ENCODE measurements around the gene OIP5. TPM values are rescaled to one million over a fixed set of nuclear protein-coding genes. Genes with fewer than 3 reads are reported as not detected.
"Not testable (repeated sequence)": the region's sequence is repeated elsewhere in the genome, so short reads cannot be mapped to it uniquely, and the experiment has no call there.

The OIP5 gene
- total and polyA plus RNA-seq, 2 of the 13 experiments (the other 11 are each of a cell fraction or from before 2014, with no cell fraction given): 10.7 to 38.0 TPM

DNA sequence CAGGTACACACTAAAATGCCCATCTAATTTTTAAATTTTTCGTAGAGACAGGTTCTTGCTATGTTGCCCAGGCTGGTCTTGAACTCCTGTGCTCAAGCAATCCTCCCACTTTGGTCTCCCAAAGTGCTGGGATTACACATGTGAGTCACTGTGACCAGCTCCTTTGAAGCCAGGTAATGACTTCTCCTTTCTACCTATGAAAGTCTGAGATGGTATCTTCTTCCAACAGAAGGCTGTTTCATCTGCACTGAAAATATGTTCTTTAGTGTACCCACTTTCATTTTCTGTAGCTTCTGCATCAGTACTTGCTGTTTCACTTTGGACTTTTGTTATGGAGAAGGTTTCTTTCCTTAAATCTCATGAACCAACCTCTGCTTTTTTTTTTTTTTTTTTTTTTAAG, 8.8 kb downstream of the OIP5 start:
- H3K36me3 ChIP-seq (replicated peaks in 1 of 2; ENCODE audit: control insufficient read depth in 1 of 2, insufficient read depth in 2 of 2, low read length in 2 of 2): no peaks in the 10 kb centered on the region; a peak in 1 of 5 replicates
- POLR2A ChIA-PET: no interaction called here
- ATAC-seq: no peak
- H3K4me1 ChIP-seq (ENCODE audit: insufficient read depth, low read length): no peaks in the 10 kb centered on the region
- no peaks in the 10 kb centered on the region for H3K9me3 ChIP-seq (ENCODE audit: low read length)
- H3K9ac ChIP-seq (ENCODE audit: insufficient read depth, low read depth, low read length): no peak overlapping the region
- H3K79me2 ChIP-seq (ENCODE audit: insufficient read depth, low read length): no peaks in the 10 kb centered on the region
- no TSS peak for BruUV-seq (replicated peaks)
- intact Hi-C loops (cut with micrococcal nuclease; ENCODE audit: unreplicated experiment) (no loop called here), in situ Hi-C loops (cut with HindIII; ENCODE audit: extremely low pct_ligation_motif_present, low pct_unique_long_range_greater_than_20kb) (no loop called here)
- H3K27me3 ChIP-seq (ENCODE audit: control insufficient read depth in 1 of 2, insufficient read depth in 2 of 2, low read length in 2 of 2): no peaks in the 10 kb centered on the region
- H3K27ac ChIP-seq (ENCODE audit: extremely low read length, insufficient read depth, low read length): no peak overlapping the region
- no peak overlapping the region for H3K4me2 ChIP-seq (ENCODE audit: low read depth, low read length)
- H4K20me1 ChIP-seq (ENCODE audit: insufficient read depth, low read length): no peaks in the 10 kb centered on the region
- TF ChIP-seq SP2 (CRISPR knock-in tag; IDR thresholded peaks at IDR 0.05) (no peak), EHMT2 (IDR thresholded peaks at IDR 0.05; ENCODE audit: borderline replicate concordance, low read depth, low read length) (no peak), HOXA9 (CRISPR knock-in tag; IDR thresholded peaks at IDR 0.05; ENCODE audit: borderline replicate concordance) (no peak), NR1H2 (CRISPR knock-in tag; IDR thresholded peaks at IDR 0.05; ENCODE audit: borderline replicate concordance, low read depth) (no peak), THYN1 (CRISPR knock-in tag; IDR thresholded peaks at IDR 0.05; ENCODE audit: borderline replicate concordance, low read depth) (no peak), ARNTL (CRISPR knock-in tag; IDR thresholded peaks at IDR 0.05) (no peak), ZFP62 (CRISPR knock-in tag; IDR thresholded peaks at IDR 0.05) (no peak), FOXJ3 (CRISPR knock-in tag; IDR thresholded peaks at IDR 0.05; ENCODE audit: borderline replicate concordance) (no peak), ZNF558 (CRISPR knock-in tag; IDR thresholded peaks at IDR 0.05; ENCODE audit: borderline replicate concordance) (no peak), SNAI1 (CRISPR knock-in tag; IDR thresholded peaks at IDR 0.05; ENCODE audit: borderline replicate concordance) (no peak), ZNF569 (CRISPR knock-in tag; IDR thresholded peaks at IDR 0.05; ENCODE audit: borderline replicate concordance) (no peak), SIX1 (CRISPR knock-in tag; IDR thresholded peaks at IDR 0.05; ENCODE audit: borderline replicate concordance) (no peak), REXO4 (CRISPR knock-in tag; IDR thresholded peaks at IDR 0.05; ENCODE audit: borderline replicate concordance) (no peak), TCF7L2 (IDR thresholded peaks at IDR 0.05; ENCODE audit: low read depth, low read length) (no peak), RFX5 (IDR thresholded peaks at IDR 0.05; ENCODE audit: low read depth, low read length) (no peak)
- TF ChIP-seq, protein P1, sequence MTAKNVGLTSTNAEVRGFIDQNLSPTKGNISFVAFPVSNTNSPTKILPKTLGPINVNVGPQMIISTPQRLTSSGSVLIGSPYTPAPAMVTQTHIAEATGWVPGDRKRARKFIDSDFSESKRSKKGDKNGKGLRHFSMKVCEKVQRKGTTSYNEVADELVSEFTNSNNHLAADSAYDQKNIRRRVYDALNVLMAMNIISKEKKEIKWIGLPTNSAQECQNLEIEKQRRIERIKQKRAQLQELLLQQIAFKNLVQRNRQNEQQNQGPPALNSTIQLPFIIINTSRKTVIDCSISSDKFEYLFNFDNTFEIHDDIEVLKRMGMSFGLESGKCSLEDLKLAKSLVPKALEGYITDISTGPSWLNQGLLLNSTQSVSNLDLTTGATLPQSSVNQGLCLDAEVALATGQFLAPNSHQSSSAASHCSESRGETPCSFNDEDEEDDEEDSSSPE (CRISPR knock-in tag; IDR thresholded peaks at IDR 0.05): no peak
- WGBS (ENCODE audit: low lambda C conversion rate): 100% methylated on average over 1 of the region's 1 CpG
- FAIRE-seq: no peak
- no peak overlapping the region for H2AFZ ChIP-seq (ENCODE audit: low read length)
- DNase-seq (ENCODE audit: low spot score): no peak
- CTCF ChIA-PET (ENCODE audit: low intra/inter-chr PET ratio, low total read pairs): no interaction called here
- no peak overlapping the region for H3K4me3 ChIP-seq (replicated peaks in 1 of 3; ENCODE audit: insufficient read depth in 1 of 3, low read depth in 2 of 3, low read length in 3 of 3)

DNA sequence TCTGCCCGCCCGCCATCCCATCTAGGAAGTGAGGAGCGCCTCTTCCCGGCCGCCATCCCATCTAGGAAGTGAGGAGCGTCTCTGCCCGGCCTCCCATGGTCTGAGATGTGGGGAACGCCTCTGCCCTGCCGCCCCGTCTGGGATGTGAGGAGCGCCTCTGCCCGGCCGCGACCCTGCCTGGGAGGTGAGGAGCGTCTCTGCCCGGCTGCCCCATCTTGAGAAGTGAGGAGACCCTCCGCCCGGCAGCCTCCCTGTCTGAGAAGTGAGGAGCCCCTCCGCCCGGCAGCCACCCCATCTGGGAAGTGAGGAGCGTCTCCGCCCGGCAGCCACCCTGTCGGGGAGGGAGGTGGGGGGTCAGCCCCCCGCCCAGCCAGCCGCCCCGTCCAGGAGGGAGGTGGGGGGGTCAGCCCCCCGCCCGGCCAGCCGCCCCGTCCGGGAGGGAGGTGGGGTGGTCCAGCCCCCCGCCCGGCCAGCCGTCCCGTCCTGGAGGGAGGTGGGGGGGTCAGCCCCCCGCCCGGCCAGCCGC, 11.5 kb downstream of the OIP5 start:
- FAIRE-seq; H3K27me3 ChIP-seq (ENCODE audit: control insufficient read depth in 1 of 2, insufficient read depth in 2 of 2, low read length in 2 of 2); CTCF ChIA-PET (ENCODE audit: low intra/inter-chr PET ratio, low total read pairs); ATAC-seq; H3K27ac ChIP-seq (ENCODE audit: extremely low read length, insufficient read depth, low read length); H3K4me3 ChIP-seq (replicated peaks in 1 of 3; ENCODE audit: insufficient read depth in 1 of 3, low read depth in 2 of 3, low read length in 3 of 3); H2AFZ ChIP-seq (ENCODE audit: low read length); in situ Hi-C loops (cut with HindIII; ENCODE audit: extremely low pct_ligation_motif_present, low pct_unique_long_range_greater_than_20kb); DNase-seq (ENCODE audit: low spot score); H3K9me3 ChIP-seq (ENCODE audit: low read length); H3K79me2 ChIP-seq (ENCODE audit: insufficient read depth, low read length); H3K36me3 ChIP-seq (replicated peaks in 1 of 2; ENCODE audit: control insufficient read depth in 1 of 2, insufficient read depth in 2 of 2, low read length in 2 of 2); H3K4me2 ChIP-seq (ENCODE audit: low read depth, low read length); intact Hi-C loops (cut with micrococcal nuclease; ENCODE audit: unreplicated experiment); POLR2A ChIA-PET; H3K9ac ChIP-seq (ENCODE audit: insufficient read depth, low read depth, low read length); H4K20me1 ChIP-seq (ENCODE audit: insufficient read depth, low read length); H3K4me1 ChIP-seq (ENCODE audit: insufficient read depth, low read length); BruUV-seq (replicated peaks): not testable (repeated sequence)
- WGBS (ENCODE audit: low lambda C conversion rate): 97% methylated on average over 19 of the region's 39 CpGs
